ENCODE results near the gene TBX21.

TBX21 gene

DNA sequence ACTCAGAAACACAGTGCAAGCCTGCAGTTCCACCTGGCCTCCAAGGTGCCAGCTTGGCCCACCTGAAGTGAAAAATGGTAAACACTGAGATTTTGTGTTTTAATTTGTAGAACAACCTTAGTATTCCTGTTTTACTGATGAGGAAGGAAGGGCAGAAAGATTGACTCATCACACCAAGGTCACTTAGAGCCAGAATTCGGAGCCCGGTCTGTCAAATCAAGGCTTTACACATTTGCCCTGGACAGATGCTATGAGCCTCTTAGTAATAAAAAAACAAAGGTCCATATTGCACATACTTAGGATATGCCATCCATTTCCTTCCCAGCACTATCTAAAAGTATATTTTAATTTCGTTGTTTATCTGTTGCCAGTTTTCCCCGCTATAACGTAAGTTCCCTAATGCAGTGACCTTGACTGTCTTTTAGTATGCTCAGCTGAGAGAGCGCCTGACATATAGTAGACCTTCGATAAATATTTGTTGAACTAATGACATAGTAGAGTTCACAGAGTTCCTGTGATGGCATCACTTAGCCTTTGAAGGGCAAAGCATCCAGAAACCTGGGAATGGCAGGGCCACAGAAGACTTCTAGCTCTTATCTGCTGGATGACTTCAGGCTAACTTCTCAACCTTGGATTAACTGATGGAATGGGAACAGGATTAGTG is 46.2 kb upstream of the TBX21 start:
- no peak overlapping the region for H3K4me3 ChIP-seq (ENCODE audit: low read depth, low read length)
- peak; percentile 30 for DNase-seq (ENCODE audit: low read depth)
- TF ChIP-seq, protein P1, sequence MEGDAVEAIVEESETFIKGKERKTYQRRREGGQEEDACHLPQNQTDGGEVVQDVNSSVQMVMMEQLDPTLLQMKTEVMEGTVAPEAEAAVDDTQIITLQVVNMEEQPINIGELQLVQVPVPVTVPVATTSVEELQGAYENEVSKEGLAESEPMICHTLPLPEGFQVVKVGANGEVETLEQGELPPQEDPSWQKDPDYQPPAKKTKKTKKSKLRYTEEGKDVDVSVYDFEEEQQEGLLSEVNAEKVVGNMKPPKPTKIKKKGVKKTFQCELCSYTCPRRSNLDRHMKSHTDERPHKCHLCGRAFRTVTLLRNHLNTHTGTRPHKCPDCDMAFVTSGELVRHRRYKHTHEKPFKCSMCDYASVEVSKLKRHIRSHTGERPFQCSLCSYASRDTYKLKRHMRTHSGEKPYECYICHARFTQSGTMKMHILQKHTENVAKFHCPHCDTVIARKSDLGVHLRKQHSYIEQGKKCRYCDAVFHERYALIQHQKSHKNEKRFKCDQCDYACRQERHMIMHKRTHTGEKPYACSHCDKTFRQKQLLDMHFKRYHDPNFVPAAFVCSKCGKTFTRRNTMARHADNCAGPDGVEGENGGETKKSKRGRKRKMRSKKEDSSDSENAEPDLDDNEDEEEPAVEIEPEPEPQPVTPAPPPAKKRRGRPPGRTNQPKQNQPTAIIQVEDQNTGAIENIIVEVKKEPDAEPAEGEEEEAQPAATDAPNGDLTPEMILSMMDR (conservative IDR thresholded peaks at IDR 0.05; ENCODE audit: low read depth, low read length): no peak

DNA sequence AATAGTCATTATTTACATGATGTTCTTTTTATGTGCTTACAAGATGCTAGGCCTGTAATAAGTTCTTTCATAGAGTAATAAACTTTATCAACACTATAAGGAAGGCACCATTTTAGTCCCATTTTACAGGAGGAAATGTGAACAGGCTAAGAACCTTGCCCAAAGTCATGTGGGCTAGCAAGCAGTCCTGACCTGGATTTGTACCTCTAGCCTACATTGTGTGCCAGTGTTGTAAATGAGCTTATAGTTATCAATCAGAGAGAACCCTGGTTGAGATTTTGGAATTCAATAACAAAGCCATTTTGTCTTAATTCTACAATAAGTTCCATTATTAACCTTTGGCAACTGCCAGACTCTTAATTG is 45.7 kb upstream of the TBX21 start:
- DNase-seq (ENCODE audit: low read depth): no peak
- TF ChIP-seq, protein P1 (conservative IDR thresholded peaks at IDR 0.05; ENCODE audit: low read depth, low read length): no peak

DNA sequence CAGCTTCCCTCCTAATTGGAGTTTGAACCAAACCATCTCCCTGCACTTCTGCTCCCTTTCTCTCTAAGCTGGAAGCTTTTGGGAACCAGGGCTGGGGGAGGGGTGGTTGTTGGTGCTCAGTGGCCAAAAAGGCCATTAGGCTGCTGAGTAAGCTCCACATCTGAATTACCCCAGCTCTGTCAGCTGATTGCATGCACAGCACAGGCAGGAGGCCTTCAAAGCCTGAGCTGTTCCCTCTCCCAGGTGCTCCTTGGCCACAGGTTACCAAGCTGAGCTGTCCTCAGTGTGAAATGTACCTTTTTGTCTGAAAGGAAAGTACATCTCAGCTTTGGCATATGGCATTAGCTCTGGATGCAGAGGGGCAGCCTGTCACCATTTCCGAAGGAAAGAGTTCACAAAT is 45.3 kb upstream of the TBX21 start:
- no peak overlapping the region for H3K4me3 ChIP-seq (ENCODE audit: low read depth, low read length)
- peak; percentile 58 for DNase-seq (ENCODE audit: low read depth)
- TF ChIP-seq, protein P1 (conservative IDR thresholded peaks at IDR 0.05; ENCODE audit: low read depth, low read length): peak; percentile 2

More for the DNA sequence above, 45.7 kb upstream of the TBX21 start:
- H3K4me3 ChIP-seq (ENCODE audit: low read depth, low read length): no peak overlapping the region

DNA sequence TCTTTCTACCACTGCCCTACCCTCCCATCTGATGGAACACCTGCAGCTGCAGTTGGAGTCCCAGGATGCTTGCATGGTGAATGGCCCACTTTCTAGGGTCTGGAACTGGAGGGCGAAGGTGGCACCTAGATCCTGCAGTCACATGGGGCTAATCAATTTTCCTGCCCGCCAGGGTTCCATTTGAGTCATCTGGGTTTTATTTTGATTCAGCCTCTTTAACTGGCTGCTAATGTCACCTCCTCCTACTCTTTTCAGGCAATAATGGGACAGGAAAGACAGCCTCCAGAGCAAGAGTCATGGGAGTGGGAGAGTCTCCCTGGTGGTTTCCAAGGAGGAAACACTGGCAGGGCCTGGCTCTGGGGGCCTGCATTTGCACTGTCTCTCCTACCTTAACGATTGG is 42.9 kb upstream of the TBX21 start:
- no peak overlapping the region for H3K4me3 ChIP-seq (ENCODE audit: low read depth, low read length)
- DNase-seq (ENCODE audit: low read depth): no peak
- TF ChIP-seq, protein P1 (conservative IDR thresholded peaks at IDR 0.05; ENCODE audit: low read depth, low read length): no peak

DNA sequence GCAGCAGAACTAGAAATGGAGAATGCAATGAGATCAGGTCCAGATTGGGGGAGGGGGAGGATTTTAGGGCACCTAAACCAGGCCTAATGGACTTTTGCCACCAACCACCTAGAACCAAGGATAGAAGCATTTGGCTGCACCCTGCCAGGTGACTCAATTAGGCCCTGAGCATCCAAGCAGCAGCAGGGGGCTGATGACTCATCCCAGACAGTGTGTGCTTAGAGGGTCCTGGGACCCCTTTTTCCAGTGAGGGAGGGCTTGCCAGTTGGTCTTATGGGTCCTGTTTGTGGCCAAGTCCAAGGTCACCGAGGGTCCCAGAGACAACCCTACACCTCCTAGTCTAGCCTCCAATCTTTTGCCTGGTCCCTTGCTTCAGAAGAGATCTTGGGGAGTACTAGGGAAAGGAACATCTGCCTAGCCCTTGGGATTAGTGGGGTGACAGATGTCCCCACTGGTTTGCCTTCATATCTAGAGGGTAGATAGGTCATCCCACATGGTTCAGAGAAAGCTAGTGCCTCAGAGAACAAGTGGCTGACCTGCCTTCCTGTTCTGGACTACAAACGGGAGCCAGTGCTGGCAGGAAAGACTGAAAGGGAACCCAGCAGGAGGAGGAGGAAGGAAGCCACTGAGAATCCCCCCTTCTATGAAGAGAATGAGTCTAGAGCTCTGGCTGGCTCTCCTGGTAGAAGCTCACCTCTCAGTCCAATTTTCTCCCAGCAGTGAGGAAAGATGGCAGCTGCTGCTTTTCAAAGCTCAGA is 40.7 kb upstream of the TBX21 start:
- H3K4me3 ChIP-seq (ENCODE audit: low read depth, low read length): no peak overlapping the region
- DNase-seq (ENCODE audit: low read depth): no peak
- TF ChIP-seq, protein P1 (conservative IDR thresholded peaks at IDR 0.05; ENCODE audit: low read depth, low read length): no peak

DNA sequence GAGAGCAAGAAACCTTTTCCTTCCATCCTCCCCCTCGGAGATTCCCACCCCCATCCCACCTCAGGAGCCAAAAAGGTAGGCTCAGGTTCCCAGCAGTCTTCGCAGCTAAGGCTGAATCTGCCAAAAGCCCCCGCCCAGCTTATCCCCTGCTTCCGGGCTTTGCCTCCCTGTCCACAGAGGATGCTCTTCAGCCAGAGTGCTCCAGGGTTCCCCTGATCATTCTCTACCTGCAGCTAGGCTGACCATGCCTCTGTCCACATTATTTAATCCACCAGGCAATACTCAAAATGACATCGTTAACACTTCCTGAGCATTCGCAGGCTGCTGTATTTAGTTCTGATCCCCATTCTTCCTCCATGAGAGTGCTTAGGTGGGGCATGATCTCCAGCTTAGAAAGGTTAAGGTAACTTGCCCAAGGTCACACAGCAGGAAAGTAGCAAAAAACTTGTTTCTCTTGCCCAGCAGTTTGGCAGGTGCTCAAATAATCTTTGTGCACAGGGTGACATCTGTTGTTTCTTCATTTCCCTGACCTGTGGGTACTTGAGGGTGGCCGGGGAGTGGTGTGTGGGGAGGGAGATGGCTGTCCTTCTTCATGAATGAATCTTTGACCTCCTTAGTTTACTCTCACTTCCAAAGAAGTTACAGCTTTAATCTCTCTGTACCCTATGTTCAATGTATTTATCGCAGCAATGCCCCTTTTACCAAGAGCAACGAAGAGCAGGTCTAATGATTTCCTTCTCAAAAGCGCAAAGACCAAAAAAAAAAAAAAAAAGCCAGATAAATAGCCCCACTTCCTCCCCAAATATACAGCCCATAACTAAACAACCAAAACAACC is 39.9 kb upstream of the TBX21 start:
- DNase-seq (ENCODE audit: low read depth): no peak
- TF ChIP-seq, protein P1 (conservative IDR thresholded peaks at IDR 0.05; ENCODE audit: low read depth, low read length): no peak
- H3K4me3 ChIP-seq (ENCODE audit: low read depth, low read length): peak overlapping the region; percentile 69
